GM12878 (cell line): ENCODE measurements around the gene FMR1. TPM values are rescaled to one million over a fixed set of nuclear protein-coding genes. Genes with fewer than 3 reads are reported as not detected.

Experiments used
- BACH1 ChIP-seq: fragments of 450-650 bp; IDR thresholded peaks from 2 replicates; pipeline ENCODE4 v1.6.1; 2017; ENCODE audit warnings: mild to moderate bottlenecking, borderline replicate concordance
- BRCA1 ChIP-seq: IDR thresholded peaks from 2 replicates; pipeline ENCODE4 v1.6.1; 2011; ENCODE audit warnings: low read depth, low read length, improper control_type of control experiment
- CHD1 ChIP-seq: IDR thresholded peaks from 2 replicates; pipeline ENCODE4 v1.6.1; 2012; ENCODE audit warnings: low read depth, low read length, improper control_type of control experiment
- CHD4 ChIP-seq: fragments of 200-600 bp; sonication (generic); IDR thresholded peaks from 2 replicates; pipeline ENCODE4 v1.6.1; 2016; ENCODE audit warnings: mild to moderate bottlenecking
- HDAC2 ChIP-seq: fragments of 200-600 bp; sonication (generic); IDR thresholded peaks from 2 replicates; pipeline ENCODE4 v1.6.1; 2017
- IKZF1 ChIP-seq: fragments of 450-650 bp; conservative IDR thresholded peaks from 2 replicates; pipeline ENCODE4 v1.6.1; 2017; ENCODE audit warnings: antibody characterized with exemption, mild to moderate bottlenecking
- MTA2 ChIP-seq: fragments of 450-650 bp; IDR thresholded peaks from 2 replicates; pipeline ENCODE4 v1.6.1; 2016; ENCODE audit warnings: low read depth, mild to moderate bottlenecking, moderate library complexity
- NBN ChIP-seq: fragments of 450-650 bp; IDR thresholded peaks from 2 replicates; pipeline ENCODE4 v1.6.1; 2016
- NFYA ChIP-seq: IDR thresholded peaks from 2 replicates; pipeline ENCODE4 v1.6.1; 2011; ENCODE audit warnings: low read depth, mild to moderate bottlenecking, low read length, improper control_type of control experiment, borderline replicate concordance
- SMC3 ChIP-seq: IDR thresholded peaks from 2 replicates; pipeline ENCODE4 v1.6.1; 2011; ENCODE audit warnings: low read length, improper control_type of control experiment, borderline replicate concordance
- SPI1 ChIP-seq: IDR thresholded peaks from 2 replicates; pipeline ENCODE4 v1.6.1; 2011; ENCODE audit warnings: low read depth, mild to moderate bottlenecking, low read length, moderate library complexity, borderline replicate concordance; ENCODE audit not compliant: insufficient read depth
- polyA plus RNA-seq, 11 experiments: library from polyadenylated mRNA; depleted of rRNA in 4 of 11; unstranded in 6 of 11; stranded (reverse) in 5 of 11; fragments of >200 nt; fragmentation: Nextera tagmentation in 4 of 11; fragmentation: Illumina TruSeq in 1 of 11; extraction: Ambion mirVana in 4 of 11; extraction: Trizol in 1 of 11; gene quantifications; 1 replicate in 1 of 11; 2 replicates in 10 of 11; pipeline versions ENCODE4 v1.2.1 to v1.2.3, GENCODE V29; 2011 to 2016; ENCODE audit warnings: inconsistent platforms in 2 of 11, missing spikeins in 2 of 11, low read depth in 1 of 11
- total RNA-seq, 4 experiments: library from RNA; depleted of rRNA in 3 of 4; stranded (reverse); fragments of >200 nt in 3 of 4; fragmentation: Illumina TruSeq in 1 of 4; extraction: Trizol in 1 of 4; gene quantifications; 2 replicates each; pipeline versions ENCODE4 v1.2.1 to v1.2.3, GENCODE V29; 2013 to 2021
- TF ChIP-seq, protein P1 (sequence below): IDR thresholded peaks from 2 replicates; pipeline ENCODE4 v1.6.1; 2012; ENCODE audit warnings: low read length, inconsistent platforms
- TF ChIP-seq, protein P2 (sequence below): fragments of 450-650 bp; IDR thresholded peaks from 2 replicates; pipeline ENCODE4 v1.6.1; 2017; ENCODE audit warnings: mild to moderate bottlenecking, low read depth, inconsistent platforms; ENCODE audit not compliant: poor library complexity, severe bottlenecking
- TF ChIP-seq, protein P3 (sequence below): fragments of 450-650 bp; formaldehyde crosslinking; IDR thresholded peaks from 2 replicates; pipeline ENCODE4 v1.5.0; 2022; ENCODE audit warnings: mild to moderate bottlenecking, missing genetic modification characterization
- TF ChIP-seq, protein P4 (sequence below): fragments of 450-650 bp; IDR thresholded peaks from 2 replicates; pipeline ENCODE4 v1.6.1; 2018; ENCODE audit warnings: mild to moderate bottlenecking, low read depth, moderate library complexity; ENCODE audit not compliant: partially characterized antibody
- TF ChIP-seq, protein P5 (sequence below): fragments of 450-650 bp; formaldehyde crosslinking; IDR thresholded peaks from 2 replicates; pipeline ENCODE4 v1.4.0; 2022; ENCODE audit warnings: mild to moderate bottlenecking, moderate library complexity

The FMR1 gene
- total and polyA plus RNA-seq, 10 of the 15 experiments (the other 5 are each of a cell fraction or from before 2014, with no cell fraction given): 7.9 to 37.5 (median 19.3) TPM

DNA sequence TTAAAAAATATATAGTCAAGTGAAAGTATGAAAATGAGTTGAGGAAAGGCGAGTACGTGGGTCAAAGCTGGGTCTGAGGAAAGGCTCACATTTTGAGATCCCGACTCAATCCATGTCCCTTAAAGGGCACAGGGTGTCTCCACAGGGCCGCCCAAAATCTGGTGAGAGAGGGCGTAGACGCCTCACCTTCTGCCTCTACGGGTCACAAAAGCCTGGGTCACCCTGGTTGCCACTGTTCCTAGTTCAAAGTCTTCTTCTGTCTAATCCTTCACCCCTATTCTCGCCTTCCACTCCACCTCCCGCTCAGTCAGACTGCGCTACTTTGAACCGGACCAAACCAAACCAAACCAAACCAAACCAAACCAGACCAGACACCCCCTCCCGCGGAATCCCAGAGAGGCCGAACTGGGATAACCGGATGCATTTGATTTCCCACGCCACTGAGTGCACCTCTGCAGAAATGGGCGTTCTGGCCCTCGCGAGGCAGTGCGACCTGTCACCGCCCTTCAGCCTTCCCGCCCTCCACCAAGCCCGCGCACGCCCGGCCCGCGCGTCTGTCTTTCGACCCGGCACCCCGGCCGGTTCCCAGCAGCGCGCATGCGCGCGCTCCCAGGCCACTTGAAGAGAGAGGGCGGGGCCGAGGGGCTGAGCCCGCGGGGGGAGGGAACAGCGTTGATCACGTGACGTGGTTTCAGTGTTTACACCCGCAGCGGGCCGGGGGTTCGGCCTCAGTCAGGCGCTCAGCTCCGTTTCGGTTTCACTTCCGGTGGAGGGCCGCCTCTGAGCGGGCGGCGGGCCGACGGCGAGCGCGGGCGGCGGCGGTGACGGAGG lies at the start of gene FMR1 (continued):
- TF ChIP-seq IKZF1: no peak; the same call in none of the 2 replicates
- TF ChIP-seq, protein P1, sequence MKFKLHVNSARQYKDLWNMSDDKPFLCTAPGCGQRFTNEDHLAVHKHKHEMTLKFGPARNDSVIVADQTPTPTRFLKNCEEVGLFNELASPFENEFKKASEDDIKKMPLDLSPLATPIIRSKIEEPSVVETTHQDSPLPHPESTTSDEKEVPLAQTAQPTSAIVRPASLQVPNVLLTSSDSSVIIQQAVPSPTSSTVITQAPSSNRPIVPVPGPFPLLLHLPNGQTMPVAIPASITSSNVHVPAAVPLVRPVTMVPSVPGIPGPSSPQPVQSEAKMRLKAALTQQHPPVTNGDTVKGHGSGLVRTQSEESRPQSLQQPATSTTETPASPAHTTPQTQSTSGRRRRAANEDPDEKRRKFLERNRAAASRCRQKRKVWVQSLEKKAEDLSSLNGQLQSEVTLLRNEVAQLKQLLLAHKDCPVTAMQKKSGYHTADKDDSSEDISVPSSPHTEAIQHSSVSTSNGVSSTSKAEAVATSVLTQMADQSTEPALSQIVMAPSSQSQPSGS: no peak
- TF ChIP-seq SPI1: no peak
- no peak for TF ChIP-seq BACH1
- TF ChIP-seq, protein P2, sequence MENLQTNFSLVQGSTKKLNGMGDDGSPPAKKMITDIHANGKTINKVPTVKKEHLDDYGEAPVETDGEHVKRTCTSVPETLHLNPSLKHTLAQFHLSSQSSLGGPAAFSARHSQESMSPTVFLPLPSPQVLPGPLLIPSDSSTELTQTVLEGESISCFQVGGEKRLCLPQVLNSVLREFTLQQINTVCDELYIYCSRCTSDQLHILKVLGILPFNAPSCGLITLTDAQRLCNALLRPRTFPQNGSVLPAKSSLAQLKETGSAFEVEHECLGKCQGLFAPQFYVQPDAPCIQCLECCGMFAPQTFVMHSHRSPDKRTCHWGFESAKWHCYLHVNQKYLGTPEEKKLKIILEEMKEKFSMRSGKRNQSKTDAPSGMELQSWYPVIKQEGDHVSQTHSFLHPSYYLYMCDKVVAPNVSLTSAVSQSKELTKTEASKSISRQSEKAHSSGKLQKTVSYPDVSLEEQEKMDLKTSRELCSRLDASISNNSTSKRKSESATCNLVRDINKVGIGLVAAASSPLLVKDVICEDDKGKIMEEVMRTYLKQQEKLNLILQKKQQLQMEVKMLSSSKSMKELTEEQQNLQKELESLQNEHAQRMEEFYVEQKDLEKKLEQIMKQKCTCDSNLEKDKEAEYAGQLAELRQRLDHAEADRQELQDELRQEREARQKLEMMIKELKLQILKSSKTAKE: no peak
- TF ChIP-seq, protein P3, sequence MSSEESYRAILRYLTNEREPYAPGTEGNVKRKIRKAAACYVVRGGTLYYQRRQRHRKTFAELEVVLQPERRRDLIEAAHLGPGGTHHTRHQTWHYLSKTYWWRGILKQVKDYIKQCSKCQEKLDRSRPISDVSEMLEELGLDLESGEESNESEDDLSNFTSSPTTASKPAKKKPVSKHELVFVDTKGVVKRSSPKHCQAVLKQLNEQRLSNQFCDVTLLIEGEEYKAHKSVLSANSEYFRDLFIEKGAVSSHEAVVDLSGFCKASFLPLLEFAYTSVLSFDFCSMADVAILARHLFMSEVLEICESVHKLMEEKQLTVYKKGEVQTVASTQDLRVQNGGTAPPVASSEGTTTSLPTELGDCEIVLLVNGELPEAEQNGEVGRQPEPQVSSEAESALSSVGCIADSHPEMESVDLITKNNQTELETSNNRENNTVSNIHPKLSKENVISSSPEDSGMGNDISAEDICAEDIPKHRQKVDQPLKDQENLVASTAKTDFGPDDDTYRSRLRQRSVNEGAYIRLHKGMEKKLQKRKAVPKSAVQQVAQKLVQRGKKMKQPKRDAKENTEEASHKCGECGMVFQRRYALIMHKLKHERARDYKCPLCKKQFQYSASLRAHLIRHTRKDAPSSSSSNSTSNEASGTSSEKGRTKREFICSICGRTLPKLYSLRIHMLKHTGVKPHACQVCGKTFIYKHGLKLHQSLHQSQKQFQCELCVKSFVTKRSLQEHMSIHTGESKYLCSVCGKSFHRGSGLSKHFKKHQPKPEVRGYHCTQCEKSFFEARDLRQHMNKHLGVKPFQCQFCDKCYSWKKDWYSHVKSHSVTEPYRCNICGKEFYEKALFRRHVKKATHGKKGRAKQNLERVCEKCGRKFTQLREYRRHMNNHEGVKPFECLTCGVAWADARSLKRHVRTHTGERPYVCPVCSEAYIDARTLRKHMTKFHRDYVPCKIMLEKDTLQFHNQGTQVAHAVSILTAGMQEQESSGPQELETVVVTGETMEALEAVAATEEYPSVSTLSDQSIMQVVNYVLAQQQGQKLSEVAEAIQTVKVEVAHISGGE (CRISPR knock-in tag): peak; percentile 39; the same call in 1 of the 2 replicates
- TF ChIP-seq, protein P4, sequence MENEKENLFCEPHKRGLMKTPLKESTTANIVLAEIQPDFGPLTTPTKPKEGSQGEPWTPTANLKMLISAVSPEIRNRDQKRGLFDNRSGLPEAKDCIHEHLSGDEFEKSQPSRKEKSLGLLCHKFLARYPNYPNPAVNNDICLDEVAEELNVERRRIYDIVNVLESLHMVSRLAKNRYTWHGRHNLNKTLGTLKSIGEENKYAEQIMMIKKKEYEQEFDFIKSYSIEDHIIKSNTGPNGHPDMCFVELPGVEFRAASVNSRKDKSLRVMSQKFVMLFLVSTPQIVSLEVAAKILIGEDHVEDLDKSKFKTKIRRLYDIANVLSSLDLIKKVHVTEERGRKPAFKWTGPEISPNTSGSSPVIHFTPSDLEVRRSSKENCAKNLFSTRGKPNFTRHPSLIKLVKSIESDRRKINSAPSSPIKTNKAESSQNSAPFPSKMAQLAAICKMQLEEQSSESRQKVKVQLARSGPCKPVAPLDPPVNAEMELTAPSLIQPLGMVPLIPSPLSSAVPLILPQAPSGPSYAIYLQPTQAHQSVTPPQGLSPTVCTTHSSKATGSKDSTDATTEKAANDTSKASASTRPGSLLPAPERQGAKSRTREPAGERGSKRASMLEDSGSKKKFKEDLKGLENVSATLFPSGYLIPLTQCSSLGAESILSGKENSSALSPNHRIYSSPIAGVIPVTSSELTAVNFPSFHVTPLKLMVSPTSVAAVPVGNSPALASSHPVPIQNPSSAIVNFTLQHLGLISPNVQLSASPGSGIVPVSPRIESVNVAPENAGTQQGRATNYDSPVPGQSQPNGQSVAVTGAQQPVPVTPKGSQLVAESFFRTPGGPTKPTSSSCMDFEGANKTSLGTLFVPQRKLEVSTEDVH: no peak
- no peak for TF ChIP-seq HDAC2
- TF ChIP-seq, protein P5, sequence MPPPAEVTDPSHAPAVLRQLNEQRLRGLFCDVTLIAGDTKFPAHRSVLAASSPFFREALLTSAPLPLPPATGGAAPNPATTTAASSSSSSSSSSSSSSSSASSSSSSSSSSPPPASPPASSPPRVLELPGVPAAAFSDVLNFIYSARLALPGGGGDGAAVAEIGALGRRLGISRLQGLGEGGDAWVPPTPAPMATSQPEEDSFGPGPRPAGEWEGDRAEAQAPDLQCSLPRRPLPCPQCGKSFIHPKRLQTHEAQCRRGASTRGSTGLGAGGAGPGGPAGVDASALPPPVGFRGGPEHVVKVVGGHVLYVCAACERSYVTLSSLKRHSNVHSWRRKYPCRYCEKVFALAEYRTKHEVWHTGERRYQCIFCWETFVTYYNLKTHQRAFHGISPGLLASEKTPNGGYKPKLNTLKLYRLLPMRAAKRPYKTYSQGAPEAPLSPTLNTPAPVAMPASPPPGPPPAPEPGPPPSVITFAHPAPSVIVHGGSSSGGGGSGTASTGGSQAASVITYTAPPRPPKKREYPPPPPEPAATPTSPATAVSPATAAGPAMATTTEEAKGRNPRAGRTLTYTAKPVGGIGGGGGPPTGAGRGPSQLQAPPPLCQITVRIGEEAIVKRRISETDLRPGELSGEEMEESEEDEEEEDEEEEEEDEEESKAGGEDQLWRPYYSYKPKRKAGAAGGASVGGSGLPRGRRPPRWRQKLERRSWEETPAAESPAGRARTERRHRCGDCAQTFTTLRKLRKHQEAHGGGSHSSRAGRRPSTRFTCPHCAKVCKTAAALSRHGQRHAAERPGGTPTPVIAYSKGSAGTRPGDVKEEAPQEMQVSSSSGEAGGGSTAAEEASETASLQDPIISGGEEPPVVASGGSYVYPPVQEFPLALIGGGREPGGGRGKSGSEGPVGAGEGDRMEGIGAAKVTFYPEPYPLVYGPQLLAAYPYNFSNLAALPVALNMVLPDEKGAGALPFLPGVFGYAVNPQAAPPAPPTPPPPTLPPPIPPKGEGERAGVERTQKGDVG (CRISPR knock-in tag): peak; percentile 52; the same call in 1 of the 2 replicates
- TF ChIP-seq SMC3: no peak
- TF ChIP-seq NFYA: no peak
- TF ChIP-seq CHD1: no peak
- TF ChIP-seq BRCA1: no peak
- TF ChIP-seq MTA2: no peak
- TF ChIP-seq NBN: no peak
- TF ChIP-seq CHD4: no peak
